Small intestine (tissue), 7 donors: ENCODE measurements around the gene EI24. TPM values are rescaled to one million over a fixed set of nuclear protein-coding genes. Genes with fewer than 3 reads are reported as not detected.
A peak's percentile ranks its signal among the peaks of the same experiment; 100 is the strongest.

Experiments
- DNase-seq, 2 donors: peaks; one replicate each; pipeline versions ENCODE4 v3.0.0 to v3.0.0-alpha.2; 2013
- FAIRE-seq: peaks from 2 replicates; lab custom pipeline; 2012; peaks lifted over from hg19 to GRCh38; lab: Jason Lieb, UNC
- H3K27ac ChIP-seq, 3 donors: one replicate each; pipeline ENCODE4 v1.5.1; 2013; ENCODE audit warnings: low read length in 2 of 3, mild to moderate bottlenecking in 2 of 3, control low read depth in 1 of 3, inconsistent platforms in 1 of 3, low read depth in 1 of 3, moderate library complexity in 1 of 3
- H3K27me3 ChIP-seq, 3 donors: one replicate each; pipeline ENCODE4 v1.6.1; 2013; ENCODE audit warnings: low read length in 3 of 3, inconsistent platforms in 1 of 3; ENCODE audit not compliant: control insufficient read depth in 3 of 3, insufficient read depth in 3 of 3
- H3K36me3 ChIP-seq, 3 donors: one replicate each; pipeline ENCODE4 v1.6.1; 2013; ENCODE audit warnings: low read length in 3 of 3, inconsistent platforms in 1 of 3, low read depth in 1 of 3, mild to moderate bottlenecking in 1 of 3, moderate library complexity in 1 of 3; ENCODE audit not compliant: control insufficient read depth in 3 of 3, insufficient read depth in 2 of 3
- H3K4me1 ChIP-seq, 3 donors: one replicate each; pipeline ENCODE4 v1.6.1; 2013; ENCODE audit warnings: low read length in 2 of 3, inconsistent platforms in 1 of 3, low read depth in 1 of 3, mild to moderate bottlenecking in 1 of 3, moderate library complexity in 1 of 3; ENCODE audit not compliant: control insufficient read depth in 3 of 3, insufficient read depth in 2 of 3
- H3K4me3 ChIP-seq, 3 donors: one replicate each; pipeline ENCODE4 v1.5.1; 2013; ENCODE audit warnings: low read length in 3 of 3, control low read depth in 1 of 3, inconsistent platforms in 1 of 3, low read depth in 1 of 3, mild to moderate bottlenecking in 1 of 3, moderate library complexity in 1 of 3
- H3K9me3 ChIP-seq, 2 donors: one replicate each; pipeline ENCODE4 v1.6.1; 2013; ENCODE audit warnings: low read depth in 1 of 2, low read length in 1 of 2; ENCODE audit not compliant: control insufficient read depth in 2 of 2, insufficient read depth in 1 of 2
- WGBS, 3 donors: extraction: QIAGEN DNeasy Blood & Tissue Kit; methylation state at CpG; one replicate each; pipeline ENCODE4 v1.1.7; 2013; 5-methylcytosine and 5-hydroxymethylcytosine counted together
- polyA plus RNA-seq, 4 donors: library from polyadenylated mRNA; stranded (reverse) in 3 of 4; unstranded in 1 of 4; fragments of 200-250 nt in 3 of 4; fragments of 120-200 nt in 1 of 4; gene quantifications; one replicate each; pipeline versions ENCODE4 v1.2.1 to v1.2.3, GENCODE V29; 2013
- donor health status: healthy with polysubstance abuse.
- donor health status: control.
- donor health status: control.
- donor health status: Bipolar disorder and iron deficiency.
- donor health status: healthy.

The EI24 gene
- polyA plus RNA-seq, 4 donors, result 39.4 to 91.5 (median 63.2) TPM

DNA sequence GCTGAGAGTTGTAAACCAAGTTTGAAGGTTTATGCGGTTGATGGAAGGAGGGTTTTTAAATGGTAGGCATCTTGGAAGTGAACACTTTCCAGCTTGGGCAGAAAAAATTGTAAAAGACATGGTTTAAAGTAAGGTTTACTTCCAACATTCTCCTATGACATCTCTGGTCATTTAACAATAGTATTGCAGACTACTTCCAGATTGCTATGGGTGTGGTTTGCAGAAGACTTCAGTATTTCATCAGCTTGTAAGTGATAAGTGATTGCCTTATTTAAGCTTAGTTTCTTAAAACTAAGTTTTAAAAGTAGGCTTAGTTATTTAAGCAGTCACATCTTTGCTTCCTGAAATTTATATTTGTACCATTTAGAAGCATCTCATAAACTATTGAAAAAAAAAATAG is 16.2 kb downstream of the EI24 start:
- no peak overlapping the region for H3K27ac ChIP-seq
- no peaks in the 10 kb centered on the region for H3K27me3 ChIP-seq
- H3K36me3 ChIP-seq, result peaks cover 2 to 18% (median 9%) of the 10 kb centered on the region in 3 donors
- H3K4me3 ChIP-seq, result no peak overlapping the region
- 93 to 100% (median 95%) methylated on average over 1 of the region's 1 CpG for WGBS, 3 donors
- FAIRE-seq (no peak), DNase-seq (no peak)
- no peaks in the 10 kb centered on the region for H3K9me3 ChIP-seq
- H3K4me1 ChIP-seq, result no peaks in the 10 kb centered on the region

DNA sequence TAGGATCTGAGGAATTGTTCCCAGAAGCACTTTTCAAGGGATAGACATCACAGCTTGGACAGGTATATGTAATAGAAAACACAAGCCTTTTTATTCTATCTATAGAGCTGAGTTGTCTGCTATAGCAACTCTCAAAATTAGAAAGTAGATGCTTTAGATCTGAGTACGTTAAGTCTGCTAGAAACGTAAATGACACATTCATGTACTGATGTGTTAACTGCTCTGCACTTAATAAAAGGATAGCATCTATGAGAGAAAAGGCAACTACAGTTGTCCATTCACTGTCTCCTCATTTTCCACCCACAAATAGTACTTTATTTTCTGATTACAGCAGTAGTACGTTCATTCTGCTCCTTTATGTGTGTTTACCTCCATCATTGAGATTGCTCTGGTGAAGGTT is 17.3 kb downstream of the EI24 start:
- FAIRE-seq (no peak), DNase-seq (no peak)
- Histone ChIP-seq H3K4me1 (no peaks in the 10 kb centered on the region), H3K27ac (no peak overlapping the region), H3K36me3 (peaks cover 2 to 16% (median 9%) of the 10 kb centered on the region in 3 donors), H3K27me3 (no peaks in the 10 kb centered on the region), H3K4me3 (no peak overlapping the region), H3K9me3 (no peaks in the 10 kb centered on the region)
- WGBS, 3 donors, result 71 to 74% (median 73%) methylated on average over 3 of the region's 3 CpGs

DNA sequence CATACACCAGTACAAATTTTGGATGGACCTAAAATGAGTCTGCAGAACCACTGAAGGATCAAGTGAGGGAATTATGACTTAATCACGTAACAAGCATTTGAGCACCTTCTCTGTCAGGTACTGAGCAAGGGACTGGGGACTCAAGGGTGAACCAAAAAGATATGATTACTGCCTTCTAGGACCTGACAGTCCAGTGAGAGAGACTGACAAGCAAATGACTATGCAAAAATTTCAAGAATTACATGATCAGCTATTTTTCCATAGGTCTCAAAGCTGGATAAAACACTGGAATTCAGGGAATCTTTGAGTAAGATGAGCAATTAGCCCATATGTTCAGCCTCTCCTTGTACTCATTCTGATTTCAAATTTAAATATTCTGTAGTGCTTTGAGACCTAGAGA is 18.2 kb downstream of the EI24 start:
- DNase-seq, result no peak
- Histone ChIP-seq H3K9me3 (no peaks in the 10 kb centered on the region), H3K4me3 (no peak overlapping the region), H3K27me3 (no peaks in the 10 kb centered on the region), H3K36me3 (peaks cover 2 to 12% (median 9%) of the 10 kb centered on the region in 3 donors), H3K27ac (no peak overlapping the region), H3K4me1 (no peaks in the 10 kb centered on the region)
- FAIRE-seq, result no peak
- WGBS, 3 donors, result 92 to 94% (median 92%) methylated on average over 1 of the region's 1 CpG

DNA sequence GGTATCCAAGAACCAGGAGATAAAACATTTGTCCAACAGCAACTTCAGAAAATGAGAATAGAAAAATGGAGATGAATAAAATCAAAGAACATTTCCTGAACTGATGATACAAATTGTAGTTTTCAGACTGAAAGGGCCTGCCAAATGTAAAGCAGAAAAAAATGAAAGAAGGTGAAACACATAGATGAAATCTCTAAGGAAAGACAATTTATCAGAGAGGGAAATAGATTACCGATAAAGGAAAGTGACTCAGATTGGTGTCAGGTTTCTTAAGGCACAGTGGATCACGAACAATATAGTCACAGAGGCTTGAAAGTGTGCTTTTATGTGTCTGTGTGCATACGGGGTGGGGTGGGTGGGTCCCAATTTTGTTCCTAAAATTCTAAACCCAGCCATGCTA is 19.2 kb downstream of the EI24 start:
- no peaks in the 10 kb centered on the region for H3K9me3 ChIP-seq
- 24 to 53% (median 40%) methylated on average over 3 of the region's 3 CpGs for WGBS, 3 donors
- no peak overlapping the region for H3K4me3 ChIP-seq
- DNase-seq (no peak), FAIRE-seq (no peak)
- H3K27ac ChIP-seq, result no peak overlapping the region
- H3K27me3 ChIP-seq, result no peaks in the 10 kb centered on the region
- H3K36me3 ChIP-seq, result peaks cover 2 to 6% (median 4%) of the 10 kb centered on the region in 3 donors
- H3K4me1 ChIP-seq, result peaks cover 0 to 1% (median 0%) of the 10 kb centered on the region in 3 donors

DNA sequence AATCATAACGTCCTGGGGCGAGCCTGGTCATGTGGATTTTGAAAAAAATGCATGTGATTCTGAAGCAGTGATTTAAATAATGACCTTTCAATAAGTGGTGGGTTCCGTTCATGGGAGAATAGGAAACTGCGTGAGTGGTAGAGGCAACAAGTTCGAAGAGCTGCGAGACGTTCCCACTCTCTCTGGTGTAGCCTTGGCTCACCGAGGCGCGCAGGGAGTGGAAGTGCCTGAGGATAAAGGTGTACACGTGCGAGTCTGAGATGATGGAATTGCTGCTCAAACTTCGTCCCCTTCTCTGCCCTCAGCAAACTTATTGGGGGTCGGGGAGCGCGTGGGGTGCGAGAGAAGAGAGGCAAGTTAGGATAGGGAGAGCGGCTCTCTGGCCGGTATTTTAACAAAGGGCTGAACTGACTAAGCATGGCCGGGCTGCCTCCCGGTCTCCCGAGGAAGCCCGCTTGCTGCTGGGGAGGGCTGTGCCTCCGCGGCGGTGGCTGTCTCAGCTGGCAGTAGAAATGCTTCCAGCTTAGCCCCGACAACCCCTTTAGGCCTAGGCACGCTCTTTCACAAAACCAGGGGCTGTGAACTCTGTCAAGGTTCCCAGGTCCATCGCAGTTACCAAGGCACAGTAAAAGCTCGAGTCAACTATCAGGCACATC is 22.5 kb downstream of the EI24 start:
- DNase-seq, result peak in 1 of 2 donors; percentile 54
- Histone ChIP-seq H3K27ac (peak overlapping the region; percentile 84 to 95 (median 95)), H3K4me1 (peaks cover 0 to 4% (median 3%) of the 10 kb centered on the region in 3 donors), H3K27me3 (no peaks in the 10 kb centered on the region), H3K36me3 (peaks cover 0 to 4% (median 0%) of the 10 kb centered on the region in 3 donors), H3K4me3 (peak overlapping the region; percentile 46 to 62 (median 60)), H3K9me3 (no peaks in the 10 kb centered on the region)
- no peak for FAIRE-seq
- 0 to 1% (median 0%) methylated on average over 27 to 30 of the region's 30 CpGs for WGBS, 3 donors

DNA sequence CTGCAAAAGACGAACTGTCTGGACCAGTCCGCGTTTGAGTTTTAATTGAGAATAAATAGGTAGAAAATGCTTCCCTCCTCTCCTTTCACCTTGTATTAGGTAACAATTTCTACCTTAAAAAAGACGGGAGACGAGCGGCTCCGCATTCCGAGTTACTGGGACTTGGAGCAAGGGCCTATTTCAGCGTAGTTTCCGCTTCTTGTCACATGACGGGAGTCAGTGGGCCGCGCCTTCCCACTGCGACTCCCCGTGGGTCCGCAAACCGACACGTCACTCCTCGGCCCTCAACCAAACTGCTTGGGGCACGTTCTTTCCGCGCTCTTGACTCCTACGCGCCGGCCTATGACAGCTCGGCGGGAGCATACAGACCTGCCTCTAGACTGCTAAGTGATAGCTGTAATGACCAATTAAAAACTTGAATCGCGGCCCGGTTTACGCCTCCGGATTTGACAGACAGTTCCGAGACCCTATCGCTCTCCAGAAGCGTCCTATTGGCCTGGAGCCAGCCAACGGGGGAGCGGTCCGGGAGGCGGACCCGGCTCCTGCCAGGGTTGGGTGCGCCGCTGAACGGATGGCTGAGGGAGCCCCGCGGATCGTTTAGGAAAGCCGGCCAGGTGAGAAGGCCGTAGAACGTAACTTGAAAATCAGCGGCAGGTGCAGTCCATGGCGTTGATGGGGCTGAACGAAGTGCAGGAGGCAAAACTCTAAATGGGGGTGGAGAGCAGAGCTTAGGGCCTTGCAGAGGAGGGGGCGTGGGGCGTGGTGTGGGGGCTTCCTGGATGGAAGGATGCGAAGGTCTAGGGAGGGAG is 23.2 kb downstream of the EI24 start, which contains the start of gene STT3A:
TSS of gene STT3A (plus strand) at position 548 of the 809 bp plus-strand sequence. CDS start 3,064 bp downstream, outside the sequence.
- 0% methylated on average over 55 of the region's 55 CpGs for WGBS, 3 donors
- peaks cover 0 to 4% (median 3%) of the 10 kb centered on the region in 3 donors for H3K4me1 ChIP-seq
- peak within 1 kb of the TSS; percentile 58 to 93 (median 87) for H3K4me3 ChIP-seq
- peak within 1 kb of the TSS; percentile 84 to 95 (median 95) for H3K27ac ChIP-seq
- DNase-seq (peak; percentile 100), FAIRE-seq (peak; percentile 67)
- no peaks in the 10 kb centered on the region for H3K9me3 ChIP-seq
- no peaks in the 10 kb centered on the region for H3K27me3 ChIP-seq
- peaks cover 0 to 4% (median 0%) of the 10 kb centered on the region in 3 donors for H3K36me3 ChIP-seq

DNA sequence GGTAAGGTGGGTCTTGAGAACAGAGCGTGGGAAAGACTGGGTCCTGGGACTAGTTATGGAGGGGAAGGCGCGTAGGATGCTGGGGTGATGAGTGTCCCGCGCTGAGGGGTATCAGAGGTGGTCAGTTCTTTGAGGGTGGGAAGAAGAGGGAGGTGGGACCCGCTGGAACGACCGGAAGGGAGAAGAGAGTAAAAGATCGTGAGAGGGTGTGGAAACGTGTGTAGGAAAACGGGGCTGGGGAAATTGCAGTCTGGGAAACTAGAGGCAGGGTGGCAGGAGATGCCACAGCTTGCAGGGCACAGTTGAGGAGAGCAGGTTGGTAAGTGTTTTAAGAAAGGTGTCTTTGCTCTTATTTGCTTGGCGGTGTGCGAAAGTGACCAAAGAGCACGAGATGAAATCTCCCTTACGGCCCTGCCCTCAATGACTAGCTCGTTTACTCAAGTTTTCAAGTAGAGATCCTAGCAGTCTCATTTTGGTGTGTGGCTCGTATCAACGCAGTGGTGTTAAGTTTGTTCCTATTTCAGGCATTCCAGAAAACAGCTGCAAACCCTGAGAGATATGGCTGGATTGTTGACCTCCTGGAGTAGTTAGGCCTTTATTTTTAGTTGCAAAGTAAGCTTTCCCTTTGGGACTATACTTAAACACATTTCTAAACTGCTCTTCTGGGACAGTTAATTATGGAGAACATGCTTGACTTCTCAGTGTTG is 24.0 kb downstream of the EI24 start:
- Histone ChIP-seq H3K4me1 (peaks cover 0 to 4% (median 3%) of the 10 kb centered on the region in 3 donors), H3K27ac (peak overlapping the region; percentile 75 to 82 (median 80)), H3K4me3 (peak overlapping the region; percentile 58 to 93 (median 87)), H3K27me3 (no peaks in the 10 kb centered on the region), H3K36me3 (peaks cover 0 to 8% (median 0%) of the 10 kb centered on the region in 3 donors), H3K9me3 (no peaks in the 10 kb centered on the region)
- FAIRE-seq (no peak), DNase-seq (peak in 1 of 2 donors; percentile 39)
- WGBS, 3 donors, result 0% methylated on average over 18 of the region's 18 CpGs

DNA sequence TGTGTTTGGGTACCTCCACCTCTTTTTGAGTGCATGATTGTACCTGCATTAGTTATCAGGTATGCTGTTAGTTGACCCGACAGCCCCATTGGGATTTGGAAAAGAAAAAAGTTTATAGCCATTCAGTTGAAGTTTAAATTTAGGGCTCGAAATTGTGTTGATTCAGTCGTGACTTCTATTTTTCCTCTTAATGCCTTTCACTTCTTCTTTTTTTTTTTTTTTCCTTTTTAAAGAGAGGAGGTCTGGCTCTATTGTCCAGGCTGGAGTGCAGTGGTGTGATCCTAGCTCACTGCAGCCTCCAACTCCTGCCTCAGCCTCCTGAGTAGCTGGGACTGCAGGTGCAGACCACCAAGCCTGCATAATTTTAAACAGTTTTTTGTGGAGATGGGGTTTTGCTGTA is 25.7 kb downstream of the EI24 start:
- 57 to 79% (median 73%) methylated on average over 3 of the region's 3 CpGs for WGBS, 3 donors
- FAIRE-seq (no peak), DNase-seq (no peak)
- Histone ChIP-seq H3K27me3 (no peaks in the 10 kb centered on the region), H3K4me3 (no peak overlapping the region), H3K36me3 (peaks cover 2 to 15% (median 8%) of the 10 kb centered on the region in 3 donors), H3K9me3 (no peaks in the 10 kb centered on the region), H3K4me1 (peaks cover 0 to 4% (median 3%) of the 10 kb centered on the region in 3 donors), H3K27ac (no peak overlapping the region)
